HCT116 (cell line): Measurements from ENCODE around the gene BPIFB3. TPM values are rescaled to one million over a fixed set of nuclear protein-coding genes. Genes with fewer than 3 reads are reported as not detected.

ENCODE experiments used
- ATAC-seq: fragments of 200-7000 bp; cut with Tn5 transposase; 2 replicates; pipeline ENCODE4 v1.9.1; 2020; ENCODE audit warnings: mild to moderate bottlenecking, moderate library complexity
- BruUV-seq: library from RNA; stranded (reverse); fragments of 400-500 nt; replicated peaks from 2 replicates; lab custom pipeline; 2021; lab: Mats Ljungman, UMichigan
- CTCF ChIA-PET: fragments of 300-600 bp; sonication (Branson Sonifier 250); formaldehyde crosslinking; loops from one replicate; lab custom pipeline; 2021; ENCODE audit warnings: antibody characterized with exemption; lab: Charles Lee
- POLR2A ChIA-PET: fragments of 300-600, 350-600 bp; sonication (Branson Sonifier 250); formaldehyde crosslinking; loops from one replicate; lab custom pipeline; 2021; ENCODE audit warnings: antibody characterized with exemption; lab: Charles Lee
- RAD21 ChIA-PET, 2 experiments: fragments of 300-600 bp; sonication (Branson Sonifier 250); formaldehyde crosslinking; loops; one replicate each; lab custom pipeline; 2023; ENCODE audit warnings: low total read pairs in 2 of 2; ENCODE audit not compliant: uncharacterized antibody in 2 of 2, unreplicated experiment in 2 of 2, low non-redundant PET in 1 of 2; lab: Charles Lee
- DNase-seq: peaks from one replicate; pipeline ENCODE4 v3.0.0-alpha.2; 2010; ENCODE audit warnings: low read depth, low spot score
- H2AFZ ChIP-seq: fragments of 200-600 bp; shearing (Covaris generic), sonication (generic); 2 replicates; pipeline ENCODE4 v1.6.1; 2017; ENCODE audit warnings: low read depth, mixed run types, mixed read lengths, antibody characterized with exemption, low read length; ENCODE audit not compliant: poor library complexity, severe bottlenecking
- H3K27ac ChIP-seq: 2 replicates; pipeline ENCODE4 v1.5.1; 2012; ENCODE audit warnings: low read depth, low read length
- H3K27me3 ChIP-seq: fragments of 200-600 bp; sonication (generic); 2 replicates; pipeline ENCODE4 v1.6.1; 2016; ENCODE audit warnings: mixed run types, low read length, mixed read lengths; ENCODE audit not compliant: insufficient read depth
- H3K36me3 ChIP-seq, 2 experiments: fragments of 200-500 bp in 1 of 2; fragments of 200-600 bp in 1 of 2; sonication (Bioruptor generic) in 1 of 2; sonication (generic) in 1 of 2; 2 replicates each; pipeline versions ENCODE4 v1.5.1 to v1.6.1; 2014 to 2016; ENCODE audit warnings: low read length in 2 of 2, inconsistent platforms in 1 of 2, mixed read lengths in 1 of 2, mixed run types in 1 of 2; ENCODE audit not compliant: insufficient read depth in 2 of 2, control insufficient read depth in 1 of 2
- H3K4me1 ChIP-seq, 2 experiments: fragments of 200-600 bp in 1 of 2; sonication (generic) in 1 of 2; 2 replicates each; pipeline versions ENCODE4 v1.5.1 to v1.6.1; 2012 to 2017; ENCODE audit warnings: low read length in 2 of 2, inconsistent platforms in 1 of 2, mild to moderate bottlenecking in 1 of 2, mixed read lengths in 1 of 2, mixed run types in 1 of 2, moderate library complexity in 1 of 2; ENCODE audit not compliant: insufficient read depth in 2 of 2, control insufficient read depth in 1 of 2
- H3K4me2 ChIP-seq: fragments of 200-600 bp; sonication (generic); 2 replicates; pipeline ENCODE4 v1.6.1; 2017; ENCODE audit warnings: mixed run types, low read length, mixed read lengths
- H3K4me3 ChIP-seq, 2 experiments: fragments of 200-600 bp in 1 of 2; sonication (generic) in 1 of 2; replicated peaks in 1 of 2; 2 replicates each; pipeline ENCODE4 v1.5.1; 2011 to 2016; ENCODE audit warnings: low read length in 2 of 2, control low read depth in 1 of 2, low read depth in 1 of 2, mild to moderate bottlenecking in 1 of 2, mixed read lengths in 1 of 2, mixed run types in 1 of 2
- H3K79me2 ChIP-seq: fragments of 200-600 bp; sonication (generic); 2 replicates; pipeline ENCODE4 v1.6.1; 2017; ENCODE audit warnings: mild to moderate bottlenecking, mixed run types, low read length, moderate library complexity, mixed read lengths; ENCODE audit not compliant: insufficient read depth
- H3K9ac ChIP-seq: fragments of 200-600 bp; sonication (generic); 2 replicates; pipeline ENCODE4 v1.6.1; 2016; ENCODE audit warnings: low read length, mixed read lengths
- H3K9me2 ChIP-seq: fragments of 200-600 bp; sonication (generic), shearing (Covaris generic); 2 replicates; pipeline ENCODE4 v1.6.1; 2017; ENCODE audit warnings: mixed run types, mild to moderate bottlenecking, moderate library complexity; ENCODE audit not compliant: insufficient read depth
- H3K9me3 ChIP-seq, 2 experiments: fragments of 200-500 bp in 1 of 2; fragments of 200-600 bp in 1 of 2; sonication (Bioruptor generic) in 1 of 2; sonication (generic) in 1 of 2; 2 replicates each; pipeline ENCODE4 v1.6.1; 2014 to 2017; ENCODE audit warnings: low read length in 2 of 2, mixed read lengths in 2 of 2, inconsistent platforms in 1 of 2, low read depth in 1 of 2, mild to moderate bottlenecking in 1 of 2, mixed run types in 1 of 2, moderate library complexity in 1 of 2; ENCODE audit not compliant: control insufficient read depth in 1 of 2, insufficient read depth in 1 of 2
- H4K20me1 ChIP-seq: fragments of 200-600 bp; sonication (generic), shearing (Covaris generic); 2 replicates; pipeline ENCODE4 v1.6.1; 2017; ENCODE audit warnings: mixed run types, mild to moderate bottlenecking, moderate library complexity; ENCODE audit not compliant: insufficient read depth
- CBX3 ChIP-seq: IDR thresholded peaks from 2 replicates; pipeline ENCODE4 v1.6.1; 2012; ENCODE audit warnings: low read depth
- CTCF ChIP-seq, 3 experiments: fragments of 200-600 bp in 1 of 3; sonication (generic) in 1 of 3; IDR thresholded peaks in 2 of 3; conservative IDR thresholded peaks in 1 of 3; 2 replicates each; pipeline ENCODE4 v1.5.1; 2012 to 2017; ENCODE audit warnings: low read depth in 2 of 3, low read length in 2 of 3, antibody characterized with exemption in 1 of 3, borderline replicate concordance in 1 of 3, control low read depth in 1 of 3, mild to moderate bottlenecking in 1 of 3, mixed read lengths in 1 of 3, mixed run types in 1 of 3, moderate library complexity in 1 of 3; ENCODE audit not compliant: insufficient read depth in 1 of 3
- EGR1 ChIP-seq: IDR thresholded peaks from 2 replicates; pipeline ENCODE4 v1.6.1; 2012; ENCODE audit warnings: low read depth
- ELF1 ChIP-seq: IDR thresholded peaks from 2 replicates; pipeline ENCODE4 v1.6.1; 2012; ENCODE audit warnings: low read depth, borderline replicate concordance
- EZH2phosphoT487 ChIP-seq: fragments of 200-600 bp; IDR thresholded peaks from 2 replicates; pipeline ENCODE4 v1.6.1; 2018; ENCODE audit warnings: antibody characterized with exemption, borderline replicate concordance
- FOSL1 ChIP-seq: IDR thresholded peaks from 2 replicates; pipeline ENCODE4 v1.6.1; 2012; ENCODE audit warnings: low read depth
- POLR2A ChIP-seq: IDR thresholded peaks from 2 replicates; pipeline ENCODE4 v1.7.0; 2011; ENCODE audit warnings: borderline replicate concordance; ENCODE audit not compliant: insufficient read depth, insufficient read length; ENCODE audit errors: extremely low read depth
- POLR2AphosphoS5 ChIP-seq: IDR thresholded peaks from 2 replicates; pipeline ENCODE4 v1.6.1; 2011; ENCODE audit warnings: mild to moderate bottlenecking, low read depth, low read length, moderate library complexity
- RAD21 ChIP-seq: IDR thresholded peaks from 2 replicates; pipeline ENCODE4 v1.6.1; 2012; ENCODE audit warnings: low read depth, mild to moderate bottlenecking
- SIN3A ChIP-seq: IDR thresholded peaks from 2 replicates; pipeline ENCODE4 v1.6.1; 2012; ENCODE audit warnings: low read depth
- SP1 ChIP-seq: IDR thresholded peaks from 2 replicates; pipeline ENCODE4 v1.6.1; 2012; ENCODE audit warnings: low read depth
- YY1 ChIP-seq: IDR thresholded peaks from 2 replicates; pipeline ENCODE4 v1.6.1; 2011; ENCODE audit warnings: low read length, low read depth, moderate library complexity, mild to moderate bottlenecking; ENCODE audit not compliant: insufficient replicate concordance; ENCODE audit errors: extremely low read depth
- ZFX ChIP-seq: fragments of 450-650 bp; IDR thresholded peaks from 2 replicates; pipeline ENCODE4 v1.6.1; 2017
- intact Hi-C: fragments of 100-400 bp; cut with micrococcal nuclease; formaldehyde crosslinking; loops from 2 replicates; pipeline ENCODE4 v1.10.0; 2022
- total RNA-seq: library from RNA; stranded (reverse); gene quantifications from one replicate; pipeline ENCODE4 v1.2.1, GENCODE V29; 2021; ENCODE audit not compliant: unreplicated experiment
- TF ChIP-seq, protein P1 (sequence below): IDR thresholded peaks from 2 replicates; pipeline ENCODE4 v1.6.1; 2012; ENCODE audit warnings: low read depth
- TF ChIP-seq, protein P2 (sequence below): IDR thresholded peaks from 2 replicates; pipeline ENCODE4 v1.6.1; 2012
- TF ChIP-seq, protein P3 (sequence below): IDR thresholded peaks from 2 replicates; pipeline ENCODE4 v1.6.1; 2011; ENCODE audit warnings: mild to moderate bottlenecking, low read length, moderate library complexity; ENCODE audit not compliant: insufficient replicate concordance; ENCODE audit errors: extremely low read depth

BPIFB3 gene
- total RNA-seq, 1 experiment from 2014 or later = not detected

- intact Hi-C loops = no loop called here
- ATAC-seq (no peak), DNase-seq (no peak)
- Histone ChIP-seq H3K79me2 (no peaks in the 10 kb centered on the region), H3K9me2 (no peaks in the 10 kb centered on the region), H2AFZ (no peak overlapping the region), H3K9me3 (no peaks in the 10 kb centered on the region), H3K4me1 (no peaks in the 10 kb centered on the region), H3K27ac (no peak overlapping the region), H3K4me2 (no peak overlapping the region), H3K9ac (no peak overlapping the region), H3K27me3 (peaks cover 13% of the 10 kb centered on the region; the same call in 1 of the 2 replicates), H3K36me3 (no peaks in the 10 kb centered on the region), H3K4me3 (no peak overlapping the region), H4K20me1 (no peaks in the 10 kb centered on the region)
- no TSS peak for BruUV-seq
- ChIA-PET POLR2A (no interaction called here), CTCF (interaction anchor here (0.8 kb wide), 1 partner anchor 11 kb away, joined by 3 read pairs; no protein-coding TSS in a partner anchor), RAD21 (no interaction called here)
- TF ChIP-seq POLR2A = no peak
- no peak for TF ChIP-seq CTCF (IDR thresholded peaks at IDR 0.05 in 2 of 3, conservative IDR thresholded peaks at IDR 0.05 in 1 of 3; ENCODE audit: borderline replicate concordance in 1 of 3, insufficient read depth in 1 of 3, low read depth in 2 of 3, low read length in 2 of 3)
- TF ChIP-seq FOSL1 = no peak
- TF ChIP-seq ELF1 = no peak
- TF ChIP-seq SP1 = no peak
- TF ChIP-seq, protein P1, sequence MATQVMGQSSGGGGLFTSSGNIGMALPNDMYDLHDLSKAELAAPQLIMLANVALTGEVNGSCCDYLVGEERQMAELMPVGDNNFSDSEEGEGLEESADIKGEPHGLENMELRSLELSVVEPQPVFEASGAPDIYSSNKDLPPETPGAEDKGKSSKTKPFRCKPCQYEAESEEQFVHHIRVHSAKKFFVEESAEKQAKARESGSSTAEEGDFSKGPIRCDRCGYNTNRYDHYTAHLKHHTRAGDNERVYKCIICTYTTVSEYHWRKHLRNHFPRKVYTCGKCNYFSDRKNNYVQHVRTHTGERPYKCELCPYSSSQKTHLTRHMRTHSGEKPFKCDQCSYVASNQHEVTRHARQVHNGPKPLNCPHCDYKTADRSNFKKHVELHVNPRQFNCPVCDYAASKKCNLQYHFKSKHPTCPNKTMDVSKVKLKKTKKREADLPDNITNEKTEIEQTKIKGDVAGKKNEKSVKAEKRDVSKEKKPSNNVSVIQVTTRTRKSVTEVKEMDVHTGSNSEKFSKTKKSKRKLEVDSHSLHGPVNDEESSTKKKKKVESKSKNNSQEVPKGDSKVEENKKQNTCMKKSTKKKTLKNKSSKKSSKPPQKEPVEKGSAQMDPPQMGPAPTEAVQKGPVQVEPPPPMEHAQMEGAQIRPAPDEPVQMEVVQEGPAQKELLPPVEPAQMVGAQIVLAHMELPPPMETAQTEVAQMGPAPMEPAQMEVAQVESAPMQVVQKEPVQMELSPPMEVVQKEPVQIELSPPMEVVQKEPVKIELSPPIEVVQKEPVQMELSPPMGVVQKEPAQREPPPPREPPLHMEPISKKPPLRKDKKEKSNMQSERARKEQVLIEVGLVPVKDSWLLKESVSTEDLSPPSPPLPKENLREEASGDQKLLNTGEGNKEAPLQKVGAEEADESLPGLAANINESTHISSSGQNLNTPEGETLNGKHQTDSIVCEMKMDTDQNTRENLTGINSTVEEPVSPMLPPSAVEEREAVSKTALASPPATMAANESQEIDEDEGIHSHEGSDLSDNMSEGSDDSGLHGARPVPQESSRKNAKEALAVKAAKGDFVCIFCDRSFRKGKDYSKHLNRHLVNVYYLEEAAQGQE = no peak
- TF ChIP-seq YY1 = no peak
- TF ChIP-seq EGR1 = no peak
- TF ChIP-seq ZFX = no peak
- no peak for TF ChIP-seq POLR2AphosphoS5
- no peak for TF ChIP-seq EZH2phosphoT487
- TF ChIP-seq CBX3 = no peak
- no peak for TF ChIP-seq RAD21
- TF ChIP-seq, protein P2, sequence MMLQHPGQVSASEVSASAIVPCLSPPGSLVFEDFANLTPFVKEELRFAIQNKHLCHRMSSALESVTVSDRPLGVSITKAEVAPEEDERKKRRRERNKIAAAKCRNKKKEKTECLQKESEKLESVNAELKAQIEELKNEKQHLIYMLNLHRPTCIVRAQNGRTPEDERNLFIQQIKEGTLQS = no peak
- no peak for TF ChIP-seq SIN3A
- TF ChIP-seq, protein P3, sequence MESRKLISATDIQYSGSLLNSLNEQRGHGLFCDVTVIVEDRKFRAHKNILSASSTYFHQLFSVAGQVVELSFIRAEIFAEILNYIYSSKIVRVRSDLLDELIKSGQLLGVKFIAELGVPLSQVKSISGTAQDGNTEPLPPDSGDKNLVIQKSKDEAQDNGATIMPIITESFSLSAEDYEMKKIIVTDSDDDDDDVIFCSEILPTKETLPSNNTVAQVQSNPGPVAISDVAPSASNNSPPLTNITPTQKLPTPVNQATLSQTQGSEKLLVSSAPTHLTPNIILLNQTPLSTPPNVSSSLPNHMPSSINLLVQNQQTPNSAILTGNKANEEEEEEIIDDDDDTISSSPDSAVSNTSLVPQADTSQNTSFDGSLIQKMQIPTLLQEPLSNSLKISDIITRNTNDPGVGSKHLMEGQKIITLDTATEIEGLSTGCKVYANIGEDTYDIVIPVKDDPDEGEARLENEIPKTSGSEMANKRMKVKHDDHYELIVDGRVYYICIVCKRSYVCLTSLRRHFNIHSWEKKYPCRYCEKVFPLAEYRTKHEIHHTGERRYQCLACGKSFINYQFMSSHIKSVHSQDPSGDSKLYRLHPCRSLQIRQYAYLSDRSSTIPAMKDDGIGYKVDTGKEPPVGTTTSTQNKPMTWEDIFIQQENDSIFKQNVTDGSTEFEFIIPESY = no peak
Measured at GRCh38 chr20:33015700-33016580, 37.8 kb upstream of the BPIFB3 start.
